A204.1 (cell line): ENCODE measurements around the gene PCBD2.
"Not testable (repeated sequence)": the region's sequence is repeated elsewhere in the genome, so short reads cannot be mapped to it uniquely, and the experiment has no call there.

Experiments
- FAIRE-seq: peaks from 2 replicates; lab custom pipeline; 2012; peaks lifted over from hg19 to GRCh38; lab: Jason Lieb, UNC

PCBD2 gene

GRCh38 chr5:134904610-134905245, at the start of gene PCBD2:
TSS of gene PCBD2 (plus strand) at chr5:134905131. CDS start at chr5:134905140, 9 bp downstream.
- no peak for FAIRE-seq

GRCh38 chr5:134856465-134856864, 48.5 kb upstream of the PCBD2 start:
- not testable (repeated sequence) for FAIRE-seq

DNA sequence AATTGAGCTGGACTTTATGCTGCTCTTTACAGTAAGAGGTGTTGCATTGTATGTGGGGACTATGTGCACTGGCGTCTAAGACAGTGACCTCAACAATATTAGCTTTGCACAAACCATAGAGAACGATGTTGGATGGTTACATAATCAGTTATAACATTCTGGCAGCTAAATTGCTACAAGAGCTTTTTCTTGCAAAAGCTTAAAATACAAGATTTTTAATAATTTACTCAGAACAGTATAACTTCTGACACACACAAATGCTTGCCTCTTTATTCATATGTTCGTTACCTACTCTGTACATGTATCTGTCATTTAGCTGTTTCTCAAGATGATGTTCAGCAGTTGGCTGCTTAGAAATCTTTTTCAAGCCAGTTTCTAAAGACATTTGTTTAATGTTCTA, 47.5 kb upstream of the PCBD2 start:
- no peak for FAIRE-seq

DNA sequence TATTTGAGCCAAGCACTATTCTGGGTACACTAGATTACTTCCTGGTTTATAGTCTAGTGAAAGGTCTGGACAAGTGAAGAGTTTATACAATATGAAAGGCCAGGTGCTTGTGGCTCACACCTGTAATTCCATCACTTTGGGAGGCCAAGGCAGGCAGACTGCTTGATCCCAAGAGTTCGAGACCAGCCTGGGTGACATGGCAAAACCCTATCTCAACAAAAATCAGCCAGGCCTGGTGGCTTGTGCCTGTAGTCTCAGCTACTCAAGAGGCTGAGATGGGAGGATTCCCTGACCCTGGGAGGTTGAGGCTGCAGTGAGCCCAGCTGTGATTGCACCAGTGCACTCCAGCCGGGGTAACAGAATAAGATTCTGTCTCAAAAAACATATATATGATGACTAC, 40.2 kb upstream of the PCBD2 start:
- no peak for FAIRE-seq

GRCh38 chr5:134873494-134873893, 31.4 kb upstream of the PCBD2 start:
- FAIRE-seq: no peak

GRCh38 chr5:134873987-134874830, 30.7 kb upstream of the PCBD2 start, which contains the start of gene TXNDC15:
TSS of gene TXNDC15 (plus strand) at chr5:134874371. CDS start at chr5:134874428, 57 bp downstream.
- FAIRE-seq: no peak

DNA sequence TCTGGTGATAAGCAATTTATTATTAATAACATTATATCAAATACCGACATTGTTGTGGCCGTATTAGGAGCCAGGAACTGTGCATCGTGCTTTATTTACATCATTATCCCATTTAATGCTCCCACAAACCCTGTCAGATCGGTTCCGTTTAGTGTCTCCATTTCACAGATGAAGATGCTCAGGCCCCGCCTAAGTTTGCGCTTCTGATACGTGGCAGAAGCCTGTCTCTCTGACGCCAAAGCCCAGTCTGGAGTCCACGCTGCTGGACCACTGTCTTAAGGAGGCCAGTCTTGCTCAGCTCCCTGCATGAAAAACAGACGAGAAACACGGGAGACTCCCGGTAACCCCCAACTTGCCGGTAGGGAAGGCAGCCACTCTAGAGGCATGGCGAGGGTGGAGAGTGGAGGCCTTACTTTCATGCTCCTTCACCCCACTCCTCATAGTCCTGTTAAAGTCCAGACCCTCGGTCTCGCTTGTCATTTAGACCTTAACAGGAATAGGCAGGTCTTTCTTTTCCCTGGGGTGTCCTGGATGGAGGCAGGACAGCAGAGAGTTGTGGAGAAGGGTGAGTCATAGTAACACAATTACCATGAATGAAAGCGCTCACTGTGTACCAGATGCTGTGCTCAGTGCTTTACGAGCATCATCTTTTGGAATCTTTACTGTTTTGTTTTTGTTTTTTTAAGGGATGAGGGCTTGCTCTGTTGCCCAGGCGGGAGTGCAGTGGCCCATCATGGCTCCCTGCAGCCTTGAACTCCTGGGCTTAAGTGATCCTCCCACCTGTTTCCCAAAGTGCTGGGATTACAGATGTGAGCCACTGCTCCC, 29.9 kb upstream of the PCBD2 start:
- FAIRE-seq: peak; percentile 9

DNA sequence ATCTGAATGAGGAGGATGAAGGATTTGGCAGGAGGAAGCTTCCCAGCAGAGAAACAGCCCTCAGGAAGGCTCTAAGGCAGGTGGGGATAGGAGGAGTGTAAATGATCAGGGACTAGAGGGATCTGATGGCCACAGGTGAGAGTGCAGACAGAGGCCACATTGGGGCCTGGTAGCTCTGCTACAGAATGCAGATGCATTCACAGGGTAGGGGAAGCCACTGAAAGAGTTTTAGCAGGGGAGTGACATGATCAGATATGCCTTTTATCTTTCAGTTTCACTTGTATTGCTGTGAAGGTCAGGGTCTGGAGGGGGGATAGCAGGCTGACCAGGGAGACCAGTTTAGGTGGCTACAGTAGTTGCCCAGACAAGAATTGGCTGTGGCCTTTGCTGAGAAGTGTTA, 27.8 kb upstream of the PCBD2 start:
- no peak for FAIRE-seq

DNA sequence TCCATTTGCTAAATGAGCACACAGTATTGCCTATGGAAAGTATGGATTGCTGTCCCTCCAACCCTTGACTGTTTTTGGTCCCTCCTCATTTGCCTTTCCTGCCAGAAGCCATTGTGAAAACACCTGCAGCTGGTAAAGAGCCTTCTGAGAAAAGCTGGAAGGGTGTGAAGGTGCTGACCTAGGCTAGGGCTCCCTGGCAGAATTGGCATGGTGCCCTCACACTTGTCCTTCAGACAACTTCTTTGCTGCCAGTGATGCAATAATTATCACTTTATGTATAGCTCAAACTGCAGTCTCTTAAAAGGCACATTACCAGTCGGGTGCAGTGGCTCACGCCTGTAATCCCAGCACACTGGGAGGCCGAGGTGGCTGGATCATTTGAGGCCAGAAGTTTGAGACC, 26.5 kb upstream of the PCBD2 start:
- FAIRE-seq: no peak

DNA sequence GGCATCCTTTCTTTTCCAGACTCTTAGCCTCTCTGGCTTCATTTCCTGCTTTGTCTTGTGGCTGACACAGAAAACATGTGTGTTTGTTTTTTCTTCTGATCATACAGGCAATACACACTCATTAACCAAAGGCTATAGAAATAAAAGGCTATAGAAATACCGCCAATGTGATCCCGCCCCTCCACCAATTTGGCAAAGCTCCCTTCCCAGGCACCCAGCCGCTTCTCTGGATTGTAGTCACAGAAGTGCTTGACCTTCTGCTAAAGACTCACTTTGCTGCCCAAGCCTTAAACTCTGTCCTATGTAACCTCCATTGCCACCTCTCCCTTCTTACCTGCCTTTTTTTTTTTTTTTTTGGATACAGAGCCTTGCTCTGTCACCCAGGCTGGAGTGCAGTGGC, 25.5 kb upstream of the PCBD2 start:
- FAIRE-seq: no peak

DNA sequence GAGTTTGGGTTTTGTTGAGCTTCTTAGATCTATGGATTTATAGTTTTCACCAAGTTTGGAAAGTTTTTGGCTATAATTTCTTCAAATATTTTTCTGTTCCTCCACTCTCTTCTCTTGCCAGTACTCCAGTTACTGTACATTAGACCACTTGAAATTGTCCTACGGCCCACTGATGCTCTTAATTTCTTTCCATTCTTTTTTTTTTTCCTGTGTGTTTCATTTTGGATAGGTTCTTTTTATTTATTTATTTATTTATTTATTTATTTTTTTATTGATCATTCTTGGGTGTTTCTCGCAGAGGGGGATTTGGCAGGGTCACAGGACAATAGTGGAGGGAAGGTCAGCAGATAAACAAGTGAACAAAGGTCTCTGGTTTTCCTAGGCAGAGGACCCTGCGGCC, 24.0 kb upstream of the PCBD2 start:
- not testable (repeated sequence) for FAIRE-seq

DNA sequence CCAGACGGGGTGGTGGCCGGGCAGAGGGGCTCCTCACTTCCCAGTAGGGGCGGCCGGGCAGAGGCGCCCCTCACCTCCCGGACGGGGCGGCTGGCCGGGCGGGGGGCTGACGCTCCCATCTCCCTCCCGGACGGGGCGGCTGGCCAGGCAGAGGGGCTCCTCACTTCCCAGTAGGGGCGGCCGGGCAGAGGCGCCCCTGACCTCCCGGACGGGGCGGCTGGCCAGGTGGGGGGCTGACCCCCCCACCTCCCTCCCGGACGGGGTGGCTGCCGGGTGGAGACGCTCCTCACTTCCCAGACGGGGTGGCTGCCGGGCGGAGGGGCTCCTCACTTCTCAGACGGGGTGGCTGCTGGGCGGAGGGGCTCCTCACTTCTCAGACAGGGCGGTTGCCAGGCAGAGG, 23.2 kb upstream of the PCBD2 start:
- not testable (repeated sequence) for FAIRE-seq

GRCh38 chr5:134887593-134888159, 17.3 kb upstream of the PCBD2 start:
- no peak for FAIRE-seq

DNA sequence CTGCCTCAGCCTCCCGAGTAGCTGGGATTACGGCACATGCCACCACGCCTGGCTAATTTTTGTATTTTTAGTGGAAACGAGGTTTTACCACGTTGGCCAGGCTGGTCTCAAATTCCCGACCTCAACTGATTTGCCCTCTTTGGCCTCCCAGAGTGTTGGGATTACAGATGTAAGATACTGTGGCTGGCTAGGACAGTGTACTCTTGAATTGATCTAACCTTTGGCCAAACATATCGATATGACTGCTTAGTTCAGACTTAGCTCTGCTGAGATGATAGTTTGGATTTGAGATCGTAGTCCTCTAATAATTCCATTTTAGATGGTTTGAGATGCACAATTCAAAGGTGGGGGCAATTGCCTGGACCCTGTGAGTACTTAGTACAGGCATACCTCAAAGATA, 15.6 kb upstream of the PCBD2 start:
- no peak for FAIRE-seq

GRCh38 chr5:134891473-134891872, 13.5 kb upstream of the PCBD2 start:
- no peak for FAIRE-seq

DNA sequence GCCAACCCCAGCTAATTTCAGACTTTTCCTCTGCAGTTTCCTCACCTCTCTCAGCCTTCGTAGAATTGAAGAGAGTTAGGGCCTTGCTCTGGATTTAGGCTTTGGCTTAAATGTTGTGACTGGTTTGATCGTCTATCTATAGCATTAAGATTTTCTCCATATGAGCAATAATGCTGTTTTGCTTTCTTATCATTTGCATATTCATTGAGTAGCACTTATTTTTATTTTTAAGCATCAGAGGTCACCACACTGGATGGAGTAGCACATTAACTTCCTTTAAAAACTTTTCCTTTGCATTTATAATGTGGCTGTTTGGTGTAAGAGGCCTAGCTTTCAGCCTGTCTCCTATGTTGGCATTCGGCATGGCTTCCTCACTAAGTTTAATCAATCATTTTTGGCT, 12.6 kb upstream of the PCBD2 start:
- no peak for FAIRE-seq

DNA sequence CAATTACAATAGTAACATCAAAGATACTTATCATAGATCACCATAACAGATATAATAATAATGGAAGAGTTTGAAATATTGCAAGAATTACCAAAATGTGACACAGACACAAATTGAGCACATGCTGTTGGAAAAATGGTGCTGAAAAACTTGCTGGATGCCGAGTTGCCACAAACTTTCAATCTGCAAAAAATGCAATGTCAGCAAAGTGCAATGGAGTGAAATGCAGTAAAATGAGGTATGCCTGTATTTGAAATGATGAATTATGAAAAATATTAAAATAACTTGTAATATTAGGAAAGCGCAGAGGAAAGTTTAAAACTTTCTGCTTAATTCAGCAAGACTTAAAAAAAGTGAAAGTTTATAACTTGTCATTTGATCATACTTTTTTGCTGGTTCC, 12.0 kb upstream of the PCBD2 start:
- no peak for FAIRE-seq

GRCh38 chr5:134893748-134894505, 11.0 kb upstream of the PCBD2 start:
- no peak for FAIRE-seq

DNA sequence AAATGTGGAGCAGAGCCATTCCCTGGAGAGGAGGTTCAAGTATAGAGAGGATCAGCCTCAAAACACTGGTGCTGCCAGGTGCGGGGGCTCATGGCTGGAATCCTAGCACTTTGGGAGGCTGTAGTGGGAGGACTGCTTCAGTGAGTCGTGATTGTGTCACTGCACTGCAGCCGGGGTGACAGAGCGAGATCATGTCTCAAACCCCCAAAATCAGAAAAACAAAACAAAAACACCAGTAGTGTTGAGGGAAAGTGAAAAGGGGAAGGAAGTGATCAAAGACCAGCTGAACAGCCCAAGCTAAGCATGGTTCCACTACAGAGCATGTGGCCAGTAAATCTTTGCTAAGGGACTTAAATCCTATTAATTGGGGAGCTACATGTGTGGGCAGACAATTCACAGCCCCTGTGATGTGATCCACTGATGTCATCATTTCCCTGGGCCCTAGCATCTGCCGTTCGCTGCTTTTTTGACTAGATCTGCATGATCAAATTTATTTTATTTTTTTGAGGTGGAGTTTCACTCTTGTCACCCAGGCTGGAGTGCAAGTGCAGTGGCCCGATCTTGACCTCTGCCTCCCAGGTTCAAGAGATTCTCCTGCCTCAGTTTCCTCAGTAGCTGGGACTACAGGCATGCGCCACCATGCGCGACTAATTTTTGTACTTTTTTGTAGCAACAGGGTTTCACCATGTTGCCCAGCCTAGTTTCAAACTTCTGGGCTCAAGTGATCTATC, 2.7 kb upstream of the PCBD2 start:
- FAIRE-seq: no peak

DNA sequence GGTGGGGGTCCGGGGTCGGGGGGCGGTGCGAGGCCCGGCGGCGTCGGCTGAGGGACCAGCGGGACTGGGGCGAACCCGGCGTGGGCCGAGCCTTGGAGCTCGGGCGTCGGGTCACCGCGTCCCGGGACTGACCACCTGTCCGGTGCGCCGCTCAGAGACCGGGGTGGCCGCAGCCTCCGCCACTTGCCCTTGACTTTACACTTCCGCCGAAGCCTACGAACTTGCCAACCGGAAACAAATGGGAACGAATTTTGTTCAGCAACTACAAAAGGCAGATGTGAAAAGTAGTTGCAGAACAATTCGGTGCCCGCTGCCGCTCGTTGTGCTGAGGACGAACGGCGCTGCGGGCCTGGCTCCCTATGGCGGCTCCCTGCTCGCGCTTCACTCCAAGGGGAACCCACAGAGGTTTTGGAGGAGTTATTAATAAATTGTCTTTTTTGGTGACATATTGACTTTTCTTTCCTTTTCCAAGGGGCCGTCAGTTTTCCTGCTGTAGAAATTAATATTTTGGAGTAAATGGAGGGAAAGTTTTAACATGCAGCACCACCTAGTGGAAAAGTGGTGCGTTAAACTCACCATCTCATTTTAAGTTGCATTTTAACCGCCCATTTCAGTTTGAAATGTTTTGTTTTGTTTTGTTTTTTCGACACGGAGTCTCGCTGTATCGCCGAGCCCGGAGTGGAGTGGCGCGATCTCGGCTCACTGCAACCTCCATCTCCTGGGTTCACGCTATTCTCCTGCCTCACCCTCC, 490 bp downstream of the PCBD2 start:
- FAIRE-seq: peak; percentile 84
